IPS DF 19.7 (cell line): Measurements from ENCODE around the gene SYT9.

ENCODE experiments used
- DNase-seq: peaks from one replicate; pipeline ENCODE4 v3.0.0-alpha.2; 2013; ENCODE audit warnings: low read depth, low spot score

SYT9 gene

GRCh38 chr11:7427733-7428132, 176.0 kb downstream of the SYT9 start:
- no peak for DNase-seq

GRCh38 chr11:7428196-7428595, 176.5 kb downstream of the SYT9 start:
- no peak for DNase-seq

GRCh38 chr11:7430496-7430895, 178.8 kb downstream of the SYT9 start:
- DNase-seq: no peak

GRCh38 chr11:7435176-7435575, 183.5 kb downstream of the SYT9 start:
- DNase-seq: no peak

GRCh38 chr11:7436146-7436545, 184.4 kb downstream of the SYT9 start:
- no peak for DNase-seq

GRCh38 chr11:7436657-7437056, 185.0 kb downstream of the SYT9 start:
- DNase-seq: no peak

- no peak for DNase-seq
Observed at GRCh38 chr11:7437696-7438095, 186.0 kb downstream of the SYT9 start.

GRCh38 chr11:7439746-7440320, 188.1 kb downstream of the SYT9 start:
- no peak for DNase-seq

GRCh38 chr11:7442588-7443215, 191.0 kb downstream of the SYT9 start:
- DNase-seq: peak; percentile 20

GRCh38 chr11:7444091-7444981, 192.6 kb downstream of the SYT9 start:
- no peak for DNase-seq

GRCh38 chr11:7445564-7445963, 193.9 kb downstream of the SYT9 start:
- DNase-seq: no peak

GRCh38 chr11:7448201-7448600, 196.5 kb downstream of the SYT9 start:
- DNase-seq: peak; percentile 23

- DNase-seq: no peak
Observed at GRCh38 chr11:7449211-7449840, 197.6 kb downstream of the SYT9 start.

GRCh38 chr11:7449841-7450214, 198.1 kb downstream of the SYT9 start:
- no peak for DNase-seq

GRCh38 chr11:7450836-7451235, 199.1 kb downstream of the SYT9 start:
- no peak for DNase-seq

- DNase-seq: no peak
Observed at GRCh38 chr11:7451520-7451919, 199.8 kb downstream of the SYT9 start.

GRCh38 chr11:7451952-7452494, 200.3 kb downstream of the SYT9 start:
- no peak for DNase-seq

- DNase-seq: no peak
Observed at GRCh38 chr11:7454854-7455253, 203.2 kb downstream of the SYT9 start.

GRCh38 chr11:7457211-7457610, 205.5 kb downstream of the SYT9 start:
- no peak for DNase-seq

- no peak for DNase-seq
Observed at GRCh38 chr11:7462706-7463105, 211.0 kb downstream of the SYT9 start.

GRCh38 chr11:7467652-7468051, 215.9 kb downstream of the SYT9 start:
- DNase-seq: no peak

GRCh38 chr11:7469351-7469865, 217.7 kb downstream of the SYT9 start:
- no peak for DNase-seq
